GM23338 (cell line): ENCODE data around the gene FIGNL1. TPM values are rescaled to one million over a fixed set of nuclear protein-coding genes. Genes with fewer than 3 reads are reported as not detected.

ENCODE experiments used
- ATAC-seq: fragments of 200-7000 bp; cut with Tn5 transposase; 3 replicates; pipeline ENCODE4 v1.9.1; 2020
- DNase-seq: peaks from one replicate; pipeline ENCODE4 v3.0.0-alpha.2; 2015; ENCODE audit warnings: low spot score
- H2AFZ ChIP-seq: fragments of 200-600 bp; sonication (generic); 2 replicates; pipeline ENCODE4 v1.8.0; 2016; ENCODE audit warnings: antibody characterized with exemption, mild to moderate bottlenecking, moderate library complexity
- H3F3A ChIP-seq: fragments of 200-600 bp; sonication (generic); replicated peaks from 2 replicates; pipeline ENCODE4 v1.8.0; 2017; ENCODE audit warnings: antibody characterized with exemption, mixed run types, low read depth
- H3K27ac ChIP-seq: fragments of 200-600 bp; sonication (generic); 2 replicates; pipeline ENCODE4 v1.6.1; 2016; ENCODE audit warnings: low read depth
- H3K27me3 ChIP-seq: fragments of 200-600 bp; sonication (generic); 2 replicates; pipeline ENCODE4 v1.8.0; 2016; ENCODE audit warnings: mild to moderate bottlenecking, mixed run types, moderate library complexity; ENCODE audit not compliant: insufficient read depth
- H3K36me3 ChIP-seq: fragments of 200-600 bp; sonication (generic); 2 replicates; pipeline ENCODE4 v1.8.0; 2016; ENCODE audit warnings: mild to moderate bottlenecking; ENCODE audit not compliant: insufficient read depth
- H3K4me1 ChIP-seq: fragments of 200-600 bp; sonication (generic); 2 replicates; pipeline ENCODE4 v1.8.0; 2016; ENCODE audit warnings: mild to moderate bottlenecking, moderate library complexity; ENCODE audit not compliant: insufficient read depth
- H3K4me2 ChIP-seq: fragments of 200-600 bp; sonication (generic); 2 replicates; pipeline ENCODE4 v1.7.1; 2017; ENCODE audit warnings: mixed run types
- H3K4me3 ChIP-seq: fragments of 200-600 bp; sonication (generic); 2 replicates; pipeline ENCODE4 v1.6.1; 2016; ENCODE audit warnings: mixed run types
- H3K79me2 ChIP-seq: fragments of 200-600 bp; sonication (generic); replicated peaks from 2 replicates; pipeline ENCODE4 v1.8.0; 2017; ENCODE audit warnings: mild to moderate bottlenecking; ENCODE audit not compliant: insufficient read depth
- H3K9me2 ChIP-seq: fragments of 200-600 bp; sonication (generic); 2 replicates; pipeline ENCODE4 v1.8.0; 2017; ENCODE audit not compliant: insufficient read depth
- H4K20me1 ChIP-seq: fragments of 200-600 bp; sonication (generic); replicated peaks from 2 replicates; pipeline ENCODE4 v1.8.0; 2017; ENCODE audit warnings: mild to moderate bottlenecking; ENCODE audit not compliant: insufficient read depth
- H3K27ac Mint-ChIP-seq: 2 replicates; pipeline ENCODE4 v1.8.0; 2020; ENCODE audit warnings: inconsistent platforms, mild to moderate bottlenecking, moderate library complexity, mixed read lengths
- H3K27me3 Mint-ChIP-seq: 3 replicates; pipeline ENCODE4 v1.8.0; 2022; ENCODE audit warnings: low read depth, mild to moderate bottlenecking, moderate library complexity, mixed read lengths, inconsistent platforms; ENCODE audit not compliant: insufficient read depth, poor library complexity
- H3K36me3 Mint-ChIP-seq: 3 replicates; pipeline ENCODE4 v1.8.0; 2021; ENCODE audit warnings: low read depth, mild to moderate bottlenecking, inconsistent platforms, moderate library complexity, mixed read lengths
- H3K4me1 Mint-ChIP-seq: 3 replicates; pipeline ENCODE4 v1.8.0; 2020; ENCODE audit warnings: mild to moderate bottlenecking, inconsistent platforms, mixed read lengths
- H3K4me3 Mint-ChIP-seq: 3 replicates; pipeline ENCODE4 v1.8.0; 2021; ENCODE audit warnings: moderate library complexity, mild to moderate bottlenecking, inconsistent platforms, mixed read lengths
- H3K9me3 Mint-ChIP-seq: 3 replicates; pipeline ENCODE4 v1.8.0; 2020; ENCODE audit warnings: moderate library complexity, mild to moderate bottlenecking, inconsistent platforms, mixed read lengths
- CREB1 ChIP-seq: fragments of 250-450 bp; sonication (Bioruptor Pico); IDR thresholded peaks from 2 replicates; pipeline ENCODE4 v1.5.0; 2020; ENCODE audit warnings: low read depth, mild to moderate bottlenecking, moderate library complexity
- EZH2 ChIP-seq: fragments of 200-600 bp; sonication (generic); IDR thresholded peaks from one replicate; pipeline ENCODE4 v1.8.0; 2017; ENCODE audit warnings: antibody characterized with exemption, mild to moderate bottlenecking, low read depth; ENCODE audit not compliant: unreplicated experiment
- EZH2phosphoT487 ChIP-seq: fragments of 200-600 bp; sonication (generic); IDR thresholded peaks from one replicate; pipeline ENCODE4 v1.8.1; 2018; ENCODE audit warnings: antibody characterized with exemption; ENCODE audit not compliant: unreplicated experiment
- JUNB ChIP-seq: IDR thresholded peaks from one replicate; pipeline ENCODE4 v1.6.1; 2016; ENCODE audit warnings: antibody characterized with exemption; ENCODE audit not compliant: unreplicated experiment
- NANOG ChIP-seq: IDR thresholded peaks from 2 replicates; pipeline ENCODE4 v1.6.1; 2016; ENCODE audit warnings: antibody characterized with exemption, borderline replicate concordance
- POLR2AphosphoS5 ChIP-seq: IDR thresholded peaks from 2 replicates; pipeline ENCODE4 v1.6.1; 2016; ENCODE audit warnings: antibody characterized with exemption, low read depth
- STAT1 ChIP-seq: IDR thresholded peaks from one replicate; pipeline ENCODE4 v1.6.1; 2016; ENCODE audit warnings: antibody characterized with exemption; ENCODE audit not compliant: unreplicated experiment
- ZNF114 ChIP-seq: fragments of 250-450 bp; sonication (Bioruptor Pico); IDR thresholded peaks from 2 replicates; pipeline ENCODE4 v1.5.0; 2020; ENCODE audit warnings: mild to moderate bottlenecking, moderate library complexity
- ZNF331 ChIP-seq: fragments of 250-450 bp; sonication (Bioruptor Pico); IDR thresholded peaks from 2 replicates; pipeline ENCODE4 v1.5.0; 2020; ENCODE audit warnings: low read depth, mild to moderate bottlenecking, moderate library complexity
- polyA plus RNA-seq: library from polyadenylated mRNA; unstranded; fragments of >200 nt; fragmentation: Nextera tagmentation; extraction: Ambion mirVana; gene quantifications from 2 replicates; pipeline ENCODE4 v1.2.1, GENCODE V29; 2016
- total RNA-seq: library from RNA; depleted of rRNA; stranded (reverse); fragments of >200 nt; shearing (Covaris generic); gene quantifications from 2 replicates; pipeline ENCODE4 v1.2.3, GENCODE V29; 2014
- TF ChIP-seq, protein P1 (sequence below), 2 experiments: fragments of 200-600 bp in 1 of 2; sonication (generic) in 1 of 2; conservative IDR thresholded peaks; 2 replicates each; pipeline versions ENCODE4 v1.5.1 to v1.6.1; 2016 to 2017; ENCODE audit warnings: antibody characterized with exemption in 2 of 2, low read depth in 2 of 2, mild to moderate bottlenecking in 2 of 2, moderate library complexity in 1 of 2
- TF ChIP-seq, protein P2 (sequence below): IDR thresholded peaks from one replicate; pipeline ENCODE4 v1.6.1; 2018; ENCODE audit warnings: antibody characterized with exemption; ENCODE audit not compliant: unreplicated experiment
- TF ChIP-seq, protein P3 (sequence below): fragments of 250-450 bp; sonication (Bioruptor Pico); IDR thresholded peaks from 2 replicates; pipeline ENCODE4 v1.5.0; 2020; ENCODE audit warnings: mild to moderate bottlenecking, moderate library complexity
- TF ChIP-seq, protein P4 (sequence below): IDR thresholded peaks from 2 replicates; pipeline ENCODE4 v1.6.1; 2016; ENCODE audit warnings: antibody characterized with exemption

Gene FIGNL1
- total and polyA plus RNA-seq, 2 experiments from 2014 or later = 6.6 to 24.9 TPM

DNA sequence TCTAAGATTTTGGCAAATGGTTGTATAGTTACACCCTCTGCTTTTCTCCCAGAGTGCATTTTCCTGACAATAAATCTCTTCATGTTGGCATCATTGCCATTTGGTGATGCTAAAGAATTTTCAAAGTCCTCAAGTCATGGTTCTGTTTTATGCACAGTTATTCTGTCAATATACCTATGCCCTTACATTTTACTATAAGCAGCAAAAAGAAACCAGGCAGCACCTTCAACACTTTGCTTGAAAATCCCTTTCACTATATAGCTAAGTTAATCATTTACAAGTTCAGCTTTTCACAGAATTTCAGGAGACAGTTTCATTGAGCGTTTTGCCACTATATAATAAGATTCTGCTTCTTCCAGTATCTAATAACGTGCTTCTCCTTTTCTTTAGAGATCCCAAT lies 22.6 kb downstream of the FIGNL1 start:
- Histone ChIP-seq H3K4me1 (peaks cover 4% of the 10 kb centered on the region; the same call in 1 of the 2 replicates), H3F3A (no peaks in the 10 kb centered on the region), H3K4me2 (no peak overlapping the region), H3K36me3 (no peaks in the 10 kb centered on the region), H3K9me2 (no peaks in the 10 kb centered on the region), H3K4me3 (no peak overlapping the region), H3K27me3 (no peaks in the 10 kb centered on the region), H2AFZ (no peak overlapping the region), H4K20me1 (no peaks in the 10 kb centered on the region), H3K79me2 (no peaks in the 10 kb centered on the region), H3K27ac (no peak overlapping the region)
- ATAC-seq = no peak
- Mint-ChIP-seq H3K36me3 (no peaks in the 10 kb centered on the region), H3K9me3 (no peaks in the 10 kb centered on the region), H3K27me3 (no peaks in the 10 kb centered on the region), H3K27ac (no peak overlapping the region), H3K4me1 (peaks cover 4% of the 10 kb centered on the region), H3K4me3 (no peak overlapping the region)
- no peak for DNase-seq
- TF ChIP-seq, protein P1, sequence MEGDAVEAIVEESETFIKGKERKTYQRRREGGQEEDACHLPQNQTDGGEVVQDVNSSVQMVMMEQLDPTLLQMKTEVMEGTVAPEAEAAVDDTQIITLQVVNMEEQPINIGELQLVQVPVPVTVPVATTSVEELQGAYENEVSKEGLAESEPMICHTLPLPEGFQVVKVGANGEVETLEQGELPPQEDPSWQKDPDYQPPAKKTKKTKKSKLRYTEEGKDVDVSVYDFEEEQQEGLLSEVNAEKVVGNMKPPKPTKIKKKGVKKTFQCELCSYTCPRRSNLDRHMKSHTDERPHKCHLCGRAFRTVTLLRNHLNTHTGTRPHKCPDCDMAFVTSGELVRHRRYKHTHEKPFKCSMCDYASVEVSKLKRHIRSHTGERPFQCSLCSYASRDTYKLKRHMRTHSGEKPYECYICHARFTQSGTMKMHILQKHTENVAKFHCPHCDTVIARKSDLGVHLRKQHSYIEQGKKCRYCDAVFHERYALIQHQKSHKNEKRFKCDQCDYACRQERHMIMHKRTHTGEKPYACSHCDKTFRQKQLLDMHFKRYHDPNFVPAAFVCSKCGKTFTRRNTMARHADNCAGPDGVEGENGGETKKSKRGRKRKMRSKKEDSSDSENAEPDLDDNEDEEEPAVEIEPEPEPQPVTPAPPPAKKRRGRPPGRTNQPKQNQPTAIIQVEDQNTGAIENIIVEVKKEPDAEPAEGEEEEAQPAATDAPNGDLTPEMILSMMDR (conservative IDR thresholded peaks at IDR 0.05; ENCODE audit: low read depth in 2 of 2) = no peak
- no peak for TF ChIP-seq JUNB
- TF ChIP-seq EZH2phosphoT487 = no peak
- no peak for TF ChIP-seq CREB1 (CRISPR knock-in tag)
- no peak for TF ChIP-seq ZNF114 (CRISPR knock-in tag)
- no peak for TF ChIP-seq STAT1
- no peak for TF ChIP-seq NANOG
- no peak for TF ChIP-seq EZH2
- TF ChIP-seq, protein P2, sequence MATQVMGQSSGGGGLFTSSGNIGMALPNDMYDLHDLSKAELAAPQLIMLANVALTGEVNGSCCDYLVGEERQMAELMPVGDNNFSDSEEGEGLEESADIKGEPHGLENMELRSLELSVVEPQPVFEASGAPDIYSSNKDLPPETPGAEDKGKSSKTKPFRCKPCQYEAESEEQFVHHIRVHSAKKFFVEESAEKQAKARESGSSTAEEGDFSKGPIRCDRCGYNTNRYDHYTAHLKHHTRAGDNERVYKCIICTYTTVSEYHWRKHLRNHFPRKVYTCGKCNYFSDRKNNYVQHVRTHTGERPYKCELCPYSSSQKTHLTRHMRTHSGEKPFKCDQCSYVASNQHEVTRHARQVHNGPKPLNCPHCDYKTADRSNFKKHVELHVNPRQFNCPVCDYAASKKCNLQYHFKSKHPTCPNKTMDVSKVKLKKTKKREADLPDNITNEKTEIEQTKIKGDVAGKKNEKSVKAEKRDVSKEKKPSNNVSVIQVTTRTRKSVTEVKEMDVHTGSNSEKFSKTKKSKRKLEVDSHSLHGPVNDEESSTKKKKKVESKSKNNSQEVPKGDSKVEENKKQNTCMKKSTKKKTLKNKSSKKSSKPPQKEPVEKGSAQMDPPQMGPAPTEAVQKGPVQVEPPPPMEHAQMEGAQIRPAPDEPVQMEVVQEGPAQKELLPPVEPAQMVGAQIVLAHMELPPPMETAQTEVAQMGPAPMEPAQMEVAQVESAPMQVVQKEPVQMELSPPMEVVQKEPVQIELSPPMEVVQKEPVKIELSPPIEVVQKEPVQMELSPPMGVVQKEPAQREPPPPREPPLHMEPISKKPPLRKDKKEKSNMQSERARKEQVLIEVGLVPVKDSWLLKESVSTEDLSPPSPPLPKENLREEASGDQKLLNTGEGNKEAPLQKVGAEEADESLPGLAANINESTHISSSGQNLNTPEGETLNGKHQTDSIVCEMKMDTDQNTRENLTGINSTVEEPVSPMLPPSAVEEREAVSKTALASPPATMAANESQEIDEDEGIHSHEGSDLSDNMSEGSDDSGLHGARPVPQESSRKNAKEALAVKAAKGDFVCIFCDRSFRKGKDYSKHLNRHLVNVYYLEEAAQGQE = no peak
- no peak for TF ChIP-seq POLR2AphosphoS5
- no peak for TF ChIP-seq ZNF331 (CRISPR knock-in tag)
- TF ChIP-seq, protein P3, sequence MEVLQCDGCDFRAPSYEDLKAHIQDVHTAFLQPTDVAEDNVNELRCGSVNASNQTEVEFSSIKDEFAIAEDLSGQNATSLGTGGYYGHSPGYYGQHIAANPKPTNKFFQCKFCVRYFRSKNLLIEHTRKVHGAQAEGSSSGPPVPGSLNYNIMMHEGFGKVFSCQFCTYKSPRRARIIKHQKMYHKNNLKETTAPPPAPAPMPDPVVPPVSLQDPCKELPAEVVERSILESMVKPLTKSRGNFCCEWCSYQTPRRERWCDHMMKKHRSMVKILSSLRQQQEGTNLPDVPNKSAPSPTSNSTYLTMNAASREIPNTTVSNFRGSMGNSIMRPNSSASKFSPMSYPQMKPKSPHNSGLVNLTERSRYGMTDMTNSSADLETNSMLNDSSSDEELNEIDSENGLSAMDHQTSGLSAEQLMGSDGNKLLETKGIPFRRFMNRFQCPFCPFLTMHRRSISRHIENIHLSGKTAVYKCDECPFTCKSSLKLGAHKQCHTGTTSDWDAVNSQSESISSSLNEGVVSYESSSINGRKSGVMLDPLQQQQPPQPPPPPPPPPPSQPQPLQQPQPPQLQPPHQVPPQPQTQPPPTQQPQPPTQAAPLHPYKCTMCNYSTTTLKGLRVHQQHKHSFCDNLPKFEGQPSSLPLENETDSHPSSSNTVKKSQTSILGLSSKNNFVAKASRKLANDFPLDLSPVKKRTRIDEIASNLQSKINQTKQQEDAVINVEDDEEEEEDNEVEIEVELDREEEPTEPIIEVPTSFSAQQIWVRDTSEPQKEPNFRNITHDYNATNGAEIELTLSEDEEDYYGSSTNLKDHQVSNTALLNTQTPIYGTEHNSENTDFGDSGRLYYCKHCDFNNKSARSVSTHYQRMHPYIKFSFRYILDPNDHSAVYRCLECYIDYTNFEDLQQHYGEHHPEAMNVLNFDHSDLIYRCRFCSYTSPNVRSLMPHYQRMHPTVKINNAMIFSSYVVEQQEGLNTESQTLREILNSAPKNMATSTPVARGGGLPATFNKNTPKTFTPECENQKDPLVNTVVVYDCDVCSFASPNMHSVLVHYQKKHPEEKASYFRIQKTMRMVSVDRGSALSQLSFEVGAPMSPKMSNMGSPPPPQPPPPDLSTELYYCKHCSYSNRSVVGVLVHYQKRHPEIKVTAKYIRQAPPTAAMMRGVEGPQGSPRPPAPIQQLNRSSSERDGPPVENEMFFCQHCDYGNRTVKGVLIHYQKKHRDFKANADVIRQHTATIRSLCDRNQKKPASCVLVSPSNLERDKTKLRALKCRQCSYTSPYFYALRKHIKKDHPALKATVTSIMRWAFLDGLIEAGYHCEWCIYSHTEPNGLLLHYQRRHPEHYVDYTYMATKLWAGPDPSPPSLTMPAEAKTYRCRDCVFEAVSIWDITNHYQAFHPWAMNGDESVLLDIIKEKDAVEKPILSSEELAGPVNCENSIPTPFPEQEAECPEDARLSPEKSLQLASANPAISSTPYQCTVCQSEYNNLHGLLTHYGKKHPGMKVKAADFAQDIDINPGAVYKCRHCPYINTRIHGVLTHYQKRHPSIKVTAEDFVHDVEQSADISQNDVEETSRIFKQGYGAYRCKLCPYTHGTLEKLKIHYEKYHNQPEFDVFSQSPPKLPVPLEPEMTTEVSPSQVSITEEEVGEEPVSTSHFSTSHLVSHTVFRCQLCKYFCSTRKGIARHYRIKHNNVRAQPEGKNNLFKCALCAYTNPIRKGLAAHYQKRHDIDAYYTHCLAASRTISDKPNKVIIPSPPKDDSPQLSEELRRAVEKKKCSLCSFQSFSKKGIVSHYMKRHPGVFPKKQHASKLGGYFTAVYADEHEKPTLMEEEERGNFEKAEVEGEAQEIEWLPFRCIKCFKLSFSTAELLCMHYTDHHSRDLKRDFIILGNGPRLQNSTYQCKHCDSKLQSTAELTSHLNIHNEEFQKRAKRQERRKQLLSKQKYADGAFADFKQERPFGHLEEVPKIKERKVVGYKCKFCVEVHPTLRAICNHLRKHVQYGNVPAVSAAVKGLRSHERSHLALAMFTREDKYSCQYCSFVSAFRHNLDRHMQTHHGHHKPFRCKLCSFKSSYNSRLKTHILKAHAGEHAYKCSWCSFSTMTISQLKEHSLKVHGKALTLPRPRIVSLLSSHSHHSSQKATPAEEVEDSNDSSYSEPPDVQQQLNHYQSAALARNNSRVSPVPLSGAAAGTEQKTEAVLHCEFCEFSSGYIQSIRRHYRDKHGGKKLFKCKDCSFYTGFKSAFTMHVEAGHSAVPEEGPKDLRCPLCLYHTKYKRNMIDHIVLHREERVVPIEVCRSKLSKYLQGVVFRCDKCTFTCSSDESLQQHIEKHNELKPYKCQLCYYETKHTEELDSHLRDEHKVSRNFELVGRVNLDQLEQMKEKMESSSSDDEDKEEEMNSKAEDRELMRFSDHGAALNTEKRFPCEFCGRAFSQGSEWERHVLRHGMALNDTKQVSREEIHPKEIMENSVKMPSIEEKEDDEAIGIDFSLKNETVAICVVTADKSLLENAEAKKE (CRISPR knock-in tag) = no peak
- TF ChIP-seq, protein P4, sequence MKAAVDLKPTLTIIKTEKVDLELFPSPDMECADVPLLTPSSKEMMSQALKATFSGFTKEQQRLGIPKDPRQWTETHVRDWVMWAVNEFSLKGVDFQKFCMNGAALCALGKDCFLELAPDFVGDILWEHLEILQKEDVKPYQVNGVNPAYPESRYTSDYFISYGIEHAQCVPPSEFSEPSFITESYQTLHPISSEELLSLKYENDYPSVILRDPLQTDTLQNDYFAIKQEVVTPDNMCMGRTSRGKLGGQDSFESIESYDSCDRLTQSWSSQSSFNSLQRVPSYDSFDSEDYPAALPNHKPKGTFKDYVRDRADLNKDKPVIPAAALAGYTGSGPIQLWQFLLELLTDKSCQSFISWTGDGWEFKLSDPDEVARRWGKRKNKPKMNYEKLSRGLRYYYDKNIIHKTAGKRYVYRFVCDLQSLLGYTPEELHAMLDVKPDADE = no peak
